Suppressor macrophage (primary cell): ENCODE measurements around the gene GAS1.

Experiments used
- DNase-seq, 4 experiments: peaks; one replicate each; pipeline ENCODE4 v3.0.0-alpha.2; 2020 to 2022

The GAS1 gene

DNA sequence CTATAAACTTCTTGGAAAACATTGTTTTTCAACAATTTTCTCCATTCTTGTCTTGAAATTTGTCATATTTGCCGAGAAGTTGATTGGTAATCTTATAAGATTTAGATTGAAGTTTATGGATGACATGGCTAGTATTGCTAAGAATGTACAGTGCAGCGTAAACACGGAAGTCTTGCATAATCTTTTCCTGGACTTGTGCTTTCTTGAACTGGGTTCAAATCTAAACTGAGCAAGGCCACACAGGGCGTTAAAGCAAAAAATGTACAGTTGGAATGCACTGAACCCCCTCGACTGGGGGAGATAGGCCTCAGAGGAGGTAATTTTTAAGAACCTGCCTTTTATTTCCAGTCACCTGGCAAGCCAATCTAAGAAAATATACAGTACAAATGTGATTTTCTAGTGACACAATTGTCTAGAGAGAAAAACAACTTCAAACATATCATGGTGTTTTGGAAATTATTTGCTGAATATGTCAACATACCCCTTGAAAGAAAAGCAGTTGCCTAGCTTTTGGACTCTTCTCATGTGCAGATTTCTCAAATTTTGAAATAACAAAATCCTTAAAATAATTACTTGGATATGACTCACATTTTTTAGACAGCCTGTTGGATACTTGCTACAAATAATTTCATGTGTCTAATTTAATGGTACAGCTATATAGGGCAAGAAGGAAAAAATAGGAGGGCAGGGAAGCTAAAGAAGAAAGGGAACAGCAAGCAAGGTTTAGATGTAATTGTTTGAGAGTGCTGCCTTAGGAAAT lies 18.5 kb upstream of the GAS1 start:
- no peak for DNase-seq

DNA sequence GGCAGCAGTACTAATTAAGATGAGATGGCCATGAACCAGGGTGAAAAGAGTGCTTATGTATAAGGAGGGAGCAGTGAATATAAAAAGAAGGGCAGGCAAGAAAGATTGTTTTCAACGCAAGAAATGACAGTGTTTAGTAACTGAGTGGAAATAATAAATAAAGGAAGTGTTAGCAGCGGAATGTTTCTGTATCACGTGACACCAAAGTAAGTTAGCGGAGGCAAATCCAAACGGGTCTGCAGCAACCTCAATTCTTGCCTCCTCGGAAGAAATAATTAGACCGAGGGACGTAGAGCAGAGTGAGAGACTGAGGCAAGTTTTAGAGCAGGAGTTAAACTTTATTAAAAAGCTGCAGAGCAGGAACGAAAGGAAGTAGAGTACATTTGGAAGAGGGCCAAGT lies 15.4 kb upstream of the GAS1 start:
- DNase-seq, result no peak

DNA sequence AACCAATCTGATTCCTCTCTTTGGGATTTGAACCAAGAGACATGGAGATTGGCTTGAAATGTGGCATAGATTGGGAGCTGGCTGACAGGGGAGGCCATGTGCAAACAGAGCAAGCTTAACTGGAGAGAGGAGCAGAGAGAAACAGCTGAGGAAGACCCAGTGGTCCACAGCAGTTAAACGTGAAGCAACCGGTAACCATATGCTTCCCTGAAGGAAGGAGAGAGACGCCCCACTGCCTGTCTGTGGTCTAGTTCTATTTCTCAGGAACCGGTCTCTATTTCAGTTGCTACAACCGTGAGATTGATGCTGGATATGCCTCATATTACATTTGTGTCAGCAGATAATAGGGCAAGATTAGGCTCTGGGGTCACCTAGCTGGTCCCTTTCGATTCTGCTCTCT lies 13.6 kb upstream of the GAS1 start:
- no peak for DNase-seq

DNA sequence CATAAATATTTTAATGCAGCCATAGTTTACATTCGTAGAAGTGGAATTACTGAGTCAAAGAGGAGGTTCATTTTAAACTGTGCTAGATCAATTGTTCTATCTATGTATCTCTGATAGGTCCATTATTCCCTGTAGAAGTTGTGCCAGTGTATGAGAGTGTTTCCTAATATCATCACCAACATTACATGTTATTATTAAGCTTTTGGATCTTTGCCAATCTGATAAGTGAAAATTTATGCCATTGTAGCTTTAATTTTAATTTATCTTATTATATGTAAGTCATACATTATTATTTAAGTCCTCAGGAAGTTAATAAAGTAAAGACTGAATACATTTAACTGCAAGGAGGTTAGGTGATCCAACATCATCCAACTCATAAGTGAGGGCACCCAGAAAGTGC lies 10.9 kb upstream of the GAS1 start:
- no peak for DNase-seq

DNA sequence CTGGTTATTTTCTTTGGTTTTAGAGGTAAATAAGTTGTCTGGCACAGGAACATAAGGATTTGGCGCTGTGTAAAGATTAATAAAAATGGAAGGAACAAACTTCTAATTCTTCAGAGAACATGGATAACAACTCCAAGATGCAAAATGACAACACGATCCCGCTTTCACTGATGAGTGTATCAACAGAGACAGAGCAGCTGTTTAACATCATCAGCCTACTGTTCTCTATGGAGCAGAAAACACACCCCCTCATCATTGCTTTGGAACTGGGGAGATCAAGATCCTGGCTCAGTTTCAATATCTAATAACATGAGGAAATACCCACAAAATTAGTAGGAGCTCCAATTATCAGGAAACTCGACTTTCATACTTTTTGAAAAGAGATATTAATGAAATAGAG lies 8.3 kb upstream of the GAS1 start:
- no peak for DNase-seq

DNA sequence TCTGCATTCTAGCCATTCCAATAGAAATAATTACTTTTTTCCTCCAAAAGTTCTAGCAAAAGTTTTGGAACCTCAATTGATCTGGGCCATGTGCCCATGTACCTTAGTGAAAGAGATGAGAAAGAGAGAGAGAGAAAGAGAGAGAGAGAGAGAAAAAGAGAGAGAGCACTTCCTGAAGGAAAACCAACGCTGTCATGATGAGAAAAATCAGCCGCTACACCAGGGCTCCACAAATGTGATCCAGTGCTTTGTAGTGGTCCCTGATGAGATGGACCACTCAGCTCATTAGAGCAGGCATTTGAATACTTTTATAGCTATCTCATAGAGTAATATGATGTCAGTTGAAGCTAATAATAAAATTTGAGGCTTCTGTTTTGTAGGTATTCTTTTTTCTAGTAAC lies 7.7 kb upstream of the GAS1 start:
- no peak for DNase-seq

DNA sequence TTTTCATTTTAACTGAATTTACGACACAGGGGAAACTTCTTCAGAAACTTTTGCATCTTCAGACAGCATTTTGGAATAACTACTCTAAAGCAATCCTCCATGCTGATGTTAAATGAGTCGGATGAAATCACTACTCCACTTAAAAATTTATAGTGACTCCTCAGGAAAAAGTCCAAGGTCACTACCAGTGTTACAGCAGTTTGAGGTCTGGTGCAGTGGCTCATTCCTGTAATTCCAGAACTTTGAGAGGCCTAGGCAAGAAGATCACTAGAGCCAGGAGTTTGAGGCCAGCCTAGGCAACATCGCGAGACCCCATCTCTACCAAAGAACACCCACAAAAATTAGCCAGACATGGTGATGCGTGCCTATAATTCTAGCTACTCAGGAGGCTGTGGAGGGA lies 5.9 kb upstream of the GAS1 start:
- DNase-seq, result no peak

DNA sequence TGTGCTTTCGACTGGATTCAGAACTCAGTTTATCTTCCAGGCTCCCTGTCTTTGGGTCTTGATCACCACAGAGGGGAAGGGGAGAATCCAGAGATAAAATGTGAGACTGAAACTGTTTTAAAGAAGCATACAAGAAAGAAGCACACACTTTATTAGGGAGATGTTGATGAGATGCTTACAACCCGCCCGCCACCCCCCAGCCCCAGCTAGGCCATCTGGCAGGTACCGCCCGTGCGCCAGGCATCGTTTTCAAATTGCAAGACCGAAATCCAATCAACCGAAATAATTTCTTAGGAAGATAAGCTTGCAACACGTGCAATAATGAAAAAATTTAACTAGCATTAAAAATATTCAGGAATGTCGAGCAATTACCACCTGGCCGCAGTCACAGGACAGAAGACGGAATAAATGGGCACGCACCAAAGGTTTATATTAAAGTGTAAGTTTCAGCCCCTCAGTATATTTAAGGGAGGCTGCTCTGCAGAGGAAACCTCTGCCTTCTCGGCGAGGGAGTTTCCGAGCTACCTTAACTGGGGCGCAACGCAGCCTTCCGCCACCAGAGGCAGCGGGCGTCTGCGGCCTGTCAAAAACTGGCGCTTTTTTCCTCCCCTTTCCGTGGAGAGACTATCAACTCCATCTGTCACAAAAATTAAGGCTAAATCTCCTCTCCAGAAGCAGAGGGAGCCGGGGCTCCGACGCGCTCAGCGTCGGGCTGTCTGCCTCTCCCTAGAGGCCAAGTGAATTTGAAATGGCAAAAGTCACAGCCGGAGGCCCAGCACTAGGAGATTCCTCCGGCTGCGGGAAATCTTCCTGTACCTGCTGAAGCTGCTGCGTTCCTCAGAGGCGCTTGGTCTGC lies 996 bp upstream of the GAS1 start:
- DNase-seq, result peak; percentile 72 to 87 (median 82)

DNA sequence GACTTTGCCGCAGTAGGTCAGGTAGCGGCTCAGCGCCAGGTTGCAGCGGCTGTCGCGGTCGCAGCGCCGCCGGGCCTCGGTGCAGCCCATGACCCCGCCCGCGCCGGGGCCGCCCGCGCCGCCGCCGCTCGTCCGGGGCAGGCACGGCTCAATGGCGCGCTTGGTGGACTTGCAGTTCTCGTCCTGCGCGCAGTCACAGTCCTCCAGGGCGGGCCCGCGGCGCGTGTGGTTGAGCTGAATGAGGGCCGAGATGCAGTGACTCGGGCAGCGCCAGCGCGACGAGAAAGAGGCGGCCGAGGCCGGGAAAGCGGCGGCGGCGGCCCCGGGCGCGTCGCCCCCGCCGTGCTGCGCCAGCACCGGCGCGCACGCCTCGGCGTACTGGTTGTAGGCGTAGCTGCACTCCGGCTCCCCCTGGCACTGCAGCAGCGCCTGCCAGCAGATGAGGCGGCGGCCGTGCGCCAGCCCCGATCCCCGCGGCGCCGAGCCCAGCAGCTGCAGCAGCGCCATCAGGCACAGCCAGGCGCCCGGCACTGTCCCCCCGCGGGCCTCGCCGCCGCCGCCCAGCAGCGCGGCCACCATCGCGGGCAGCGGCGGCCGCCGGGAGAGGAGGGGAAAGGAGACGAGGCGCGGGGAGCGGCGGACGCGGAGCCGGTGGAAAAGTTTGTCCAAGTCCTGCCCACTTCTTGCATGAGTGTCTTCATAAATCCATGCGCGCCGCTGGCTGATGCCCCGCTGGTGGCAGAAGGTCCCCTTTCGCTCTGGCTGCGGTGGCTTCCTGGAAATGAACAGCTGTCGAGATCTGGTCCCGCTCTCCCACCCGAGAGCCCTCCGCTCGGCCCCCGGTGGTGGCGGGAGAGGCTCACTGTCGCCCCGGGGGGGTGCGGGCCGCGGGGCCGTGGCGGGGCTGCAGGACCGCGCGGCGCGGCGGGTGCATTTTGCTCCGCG lies 833 bp downstream of the GAS1 start:
- peak; percentile 54 to 82 (median 68) for DNase-seq

DNA sequence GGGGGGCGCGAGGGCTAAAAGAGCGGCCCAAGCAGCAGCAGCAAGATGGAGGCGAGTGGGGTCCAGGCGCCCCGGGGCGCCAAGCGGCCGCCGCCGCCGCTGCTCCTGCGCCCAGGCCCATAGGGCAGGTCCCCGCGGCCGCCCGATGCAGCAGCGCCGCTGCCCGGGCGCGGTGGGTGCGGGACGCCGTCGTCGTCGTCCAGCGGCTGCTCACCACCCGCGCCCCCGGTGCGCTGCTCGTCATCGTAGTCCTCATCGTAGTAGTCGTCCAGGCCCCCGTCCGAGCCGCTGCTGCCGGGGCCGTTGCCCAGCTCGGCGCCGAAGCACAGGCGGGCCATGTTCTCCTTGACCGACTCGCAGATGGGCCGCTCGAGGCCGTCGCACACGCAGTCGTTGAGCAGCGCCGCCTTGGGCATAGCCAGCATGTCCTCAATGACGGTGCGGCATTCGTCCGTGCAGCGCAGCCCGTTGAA lies 1.5 kb downstream of the GAS1 start:
- DNase-seq, result peak in 1 of 4 experiments; percentile 34

DNA sequence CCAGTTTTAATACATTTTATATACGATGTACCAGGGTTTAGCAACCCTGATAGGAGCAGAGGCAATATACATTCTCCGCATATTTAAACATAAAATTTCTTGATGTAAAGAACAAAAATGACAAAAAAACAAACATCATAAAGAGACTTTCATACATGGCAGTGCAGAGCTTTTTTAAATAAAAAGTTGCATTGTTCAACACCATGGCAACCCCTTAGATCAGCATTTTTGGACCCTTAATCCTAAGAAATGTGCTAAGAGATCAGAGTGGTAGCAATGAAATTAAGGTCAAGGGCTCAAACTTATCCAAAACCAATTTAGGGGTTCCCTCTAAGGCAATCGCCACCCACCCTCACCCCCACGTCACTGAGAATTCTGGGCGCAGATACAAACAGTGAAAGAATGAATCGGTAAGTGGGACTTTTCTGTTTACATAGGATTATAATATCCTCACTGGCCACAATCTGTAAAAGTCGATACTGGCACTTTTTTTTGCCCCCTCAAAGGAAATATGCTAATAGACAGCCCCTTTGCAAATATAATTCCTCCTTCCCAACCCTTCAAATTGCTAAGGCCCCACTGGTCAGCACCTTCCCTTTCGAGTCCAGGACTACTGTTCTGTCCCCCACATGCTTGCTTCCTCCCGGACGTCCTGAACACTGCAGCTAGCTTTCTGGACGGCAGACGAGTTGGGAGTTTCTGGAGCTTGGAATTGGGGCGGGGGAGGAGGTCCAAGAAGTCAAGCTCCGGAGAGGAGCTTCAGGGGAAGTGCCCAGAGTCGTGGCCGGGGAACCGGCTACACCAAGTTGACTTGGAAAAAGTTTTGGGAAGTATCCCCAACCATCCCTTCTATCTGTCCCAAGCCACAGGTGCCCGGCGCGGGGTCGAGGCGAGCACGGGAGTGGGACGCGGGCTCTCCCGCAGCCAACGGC lies 2.2 kb downstream of the GAS1 start:
- peak in 2 of 4 experiments; percentile 9 to 10 for DNase-seq

DNA sequence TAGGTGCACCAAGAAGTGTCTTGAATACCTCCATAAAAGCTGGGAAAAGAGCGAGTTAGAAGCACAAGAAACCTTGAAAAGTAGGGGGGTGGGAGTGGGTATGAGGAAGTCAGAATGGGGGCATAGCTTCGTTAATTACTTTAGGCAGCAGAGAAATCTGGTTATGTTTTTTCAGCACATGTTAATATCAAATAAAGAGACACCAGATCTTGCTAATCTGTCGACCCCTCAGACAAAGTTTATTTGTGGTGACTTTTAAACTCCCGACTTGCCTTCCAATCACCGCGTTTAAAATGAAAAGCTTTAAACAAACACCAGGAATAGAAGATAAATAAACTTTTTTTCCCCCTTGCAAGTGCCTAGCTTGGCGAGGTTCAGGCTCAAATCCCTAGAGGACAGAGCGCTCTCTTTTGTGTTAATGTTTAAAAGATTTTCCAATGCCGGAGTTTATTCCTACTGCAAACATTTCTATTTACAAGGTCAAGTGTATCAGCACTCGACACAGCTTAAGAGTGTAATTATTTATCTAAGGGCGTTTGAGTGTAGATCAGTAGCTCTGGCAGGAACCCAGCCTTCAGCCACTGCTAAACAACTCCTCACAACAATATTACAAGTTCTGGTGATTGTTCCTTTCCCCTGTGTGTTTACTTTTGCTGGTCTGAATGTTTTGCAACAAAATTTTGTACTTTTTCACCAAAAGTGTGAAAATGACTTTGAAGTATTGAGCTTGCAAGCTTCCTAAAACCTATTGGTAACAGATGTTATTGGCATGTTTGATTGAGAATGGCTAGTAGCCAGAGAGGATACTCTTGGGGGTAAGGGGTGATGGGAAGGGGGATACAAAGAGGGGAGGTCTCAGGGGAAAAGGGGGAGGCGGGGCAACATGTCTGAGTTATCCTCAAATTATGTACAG lies 3.8 kb downstream of the GAS1 start:
- DNase-seq, result no peak

DNA sequence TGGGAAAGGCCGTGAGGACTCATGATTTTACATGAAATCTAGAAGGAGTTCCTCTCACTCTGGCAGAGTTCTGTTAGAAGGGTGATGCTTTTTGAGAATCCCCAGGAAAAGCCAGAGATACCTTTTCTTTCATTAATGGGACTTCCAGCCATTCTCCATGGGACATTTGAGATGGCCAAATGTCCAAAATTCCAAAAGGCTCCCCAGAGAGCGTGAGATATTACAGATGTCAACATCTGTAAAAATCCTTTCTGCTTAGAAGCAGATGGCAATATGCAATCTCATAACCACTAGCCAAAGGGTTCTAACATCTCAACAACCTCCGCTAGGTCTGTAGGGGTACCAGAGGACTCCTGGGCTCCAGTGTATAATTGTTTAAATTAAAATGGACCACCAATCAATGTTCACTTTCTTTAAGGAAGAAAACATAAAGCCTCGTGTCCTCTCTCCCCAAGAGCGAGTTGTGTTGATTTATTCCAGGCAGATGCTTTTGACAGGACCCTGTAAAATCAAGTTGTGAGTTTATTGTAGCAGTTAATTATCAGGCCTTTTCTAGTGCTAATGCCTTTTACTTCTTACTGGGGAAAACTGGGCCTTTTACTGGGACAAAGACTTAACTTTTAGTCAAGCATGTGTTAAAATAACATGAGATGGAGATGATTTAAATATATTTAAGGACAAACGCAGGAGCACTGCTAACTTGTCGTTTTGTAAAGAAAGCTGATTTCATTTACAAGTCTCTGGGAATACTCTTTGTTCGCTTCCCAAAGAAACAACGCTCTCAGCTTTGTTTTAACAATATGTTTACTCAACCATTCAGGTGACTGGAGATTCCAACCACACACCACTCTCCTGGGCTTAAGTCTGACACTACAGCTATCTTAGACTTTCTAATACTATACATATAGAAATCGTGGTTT lies 4.8 kb downstream of the GAS1 start:
- DNase-seq, result no peak

DNA sequence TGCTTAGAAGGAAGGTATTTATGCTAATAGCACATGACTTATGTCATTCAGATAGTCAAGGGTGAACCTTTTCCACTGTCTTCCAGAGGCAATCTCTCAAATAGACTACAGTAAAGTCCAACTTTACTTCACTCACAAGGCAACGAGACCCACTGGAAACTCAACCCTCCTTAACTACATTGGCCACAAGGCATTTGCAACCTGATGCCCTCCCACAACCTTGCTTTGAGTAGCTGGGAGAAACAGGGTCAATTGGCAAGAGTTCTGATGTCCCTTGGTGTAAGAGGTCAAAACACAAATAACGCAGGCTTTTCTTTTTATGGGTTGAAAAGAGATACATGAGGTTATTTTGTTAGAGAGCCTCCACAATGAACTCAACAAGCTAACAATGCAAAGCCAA lies 6.1 kb downstream of the GAS1 start:
- DNase-seq, result no peak

DNA sequence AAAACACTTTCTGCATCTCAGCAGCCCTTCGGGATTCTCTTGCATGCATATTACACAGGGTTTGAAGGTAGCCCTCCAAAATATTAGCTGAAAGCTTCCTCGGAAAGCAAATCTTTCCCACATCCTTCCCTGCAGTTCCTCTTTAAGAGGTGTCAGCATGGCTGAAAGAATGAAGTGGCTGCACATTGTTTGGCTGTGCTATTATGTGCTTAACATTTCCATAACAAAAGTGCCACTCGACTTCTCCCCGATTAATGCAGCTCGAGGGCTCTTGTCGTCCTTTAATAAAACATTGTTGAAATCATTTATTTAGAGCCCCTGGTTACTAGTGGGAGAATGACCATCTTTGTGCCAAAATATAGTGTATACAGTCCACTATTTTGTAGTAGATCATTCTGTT lies 6.5 kb downstream of the GAS1 start:
- DNase-seq, result no peak

DNA sequence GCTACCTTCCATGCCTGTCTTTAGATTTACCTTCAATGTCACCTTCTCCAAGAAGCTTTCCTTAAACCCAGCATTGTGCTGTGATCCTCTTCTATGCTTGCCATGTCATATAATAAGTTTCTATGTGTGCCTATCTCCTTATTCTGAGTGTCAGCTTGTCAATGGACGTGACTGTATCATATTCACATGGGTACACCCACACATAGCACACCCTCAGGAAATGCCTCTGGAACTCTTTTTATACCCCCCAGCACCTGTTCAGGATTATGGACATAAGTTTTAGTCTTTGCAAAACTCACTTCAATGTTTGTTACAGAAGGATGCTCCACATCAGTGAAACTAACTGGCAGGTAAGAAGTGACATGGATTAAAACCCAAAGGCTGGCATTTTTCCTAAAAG lies 7.4 kb downstream of the GAS1 start:
- DNase-seq, result no peak

DNA sequence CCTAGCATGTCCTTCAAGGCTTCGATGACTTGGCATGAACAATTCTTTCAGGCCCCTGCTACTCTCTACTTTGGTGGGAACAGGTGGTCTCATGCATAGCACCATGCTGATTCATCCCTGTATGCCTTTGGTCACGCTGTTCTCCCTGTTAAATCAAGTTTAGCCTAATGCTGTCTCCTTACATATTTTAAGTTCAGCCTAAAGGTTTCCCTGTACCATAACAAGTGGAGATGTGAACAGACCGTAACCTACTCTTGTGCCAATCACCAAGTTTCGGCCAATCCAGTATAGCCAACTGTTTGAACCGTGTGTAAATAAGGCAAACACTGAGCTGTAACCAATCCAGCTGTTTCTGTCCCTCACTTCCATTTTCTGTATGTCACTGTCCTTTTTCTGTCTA lies 8.0 kb downstream of the GAS1 start:
- no peak for DNase-seq

DNA sequence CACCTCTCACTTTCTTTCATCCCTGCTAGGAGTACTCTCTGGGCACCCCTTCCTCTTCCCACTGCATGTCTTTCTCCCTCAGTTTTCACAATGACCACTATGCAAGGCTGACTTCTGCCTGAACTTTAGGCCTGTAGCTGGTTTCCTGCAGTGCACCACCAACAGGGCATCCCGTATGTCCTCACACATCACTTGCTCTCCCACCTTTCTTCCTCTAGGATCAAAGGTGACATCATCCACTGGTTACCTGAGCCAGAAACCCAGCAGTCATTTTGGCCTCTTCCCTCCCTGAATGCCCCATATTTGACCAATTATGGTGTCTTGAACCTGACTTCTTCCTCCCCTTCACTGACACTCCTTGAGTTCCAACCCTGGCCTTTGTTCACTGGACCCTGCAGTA lies 8.5 kb downstream of the GAS1 start:
- DNase-seq, result no peak

DNA sequence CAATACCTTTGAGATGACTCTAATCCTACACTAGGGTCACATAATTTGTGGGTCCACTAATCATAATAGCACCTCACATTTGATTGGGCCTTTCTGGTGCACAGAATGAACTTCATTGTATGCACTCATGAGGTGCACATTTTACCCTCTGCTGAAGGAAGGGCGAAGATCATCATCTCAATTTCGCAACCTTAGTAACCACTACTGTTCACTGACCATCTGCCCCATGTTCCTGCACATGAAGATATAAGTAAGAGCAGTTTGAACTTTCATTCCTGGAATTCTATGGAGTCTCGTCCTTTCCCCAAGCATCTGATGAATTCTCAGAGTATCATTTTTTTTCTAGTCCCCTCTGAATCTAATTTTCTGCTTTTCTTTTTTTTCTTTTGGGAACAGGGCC lies 21.2 kb downstream of the GAS1 start:
- DNase-seq, result no peak
